HG02973 (cell line): ENCODE results near the gene ISYNA1.

Experiments used
- ATAC-seq: cut with Tn5 transposase; IDR thresholded peaks from one replicate; pipeline ENCODE4 v1.9.1; 2021; ENCODE audit warnings: moderate library complexity; ENCODE audit not compliant: unreplicated experiment

The ISYNA1 gene

GRCh38 chr19:18468517-18468916, 30.6 kb upstream of the ISYNA1 start:
- no peak for ATAC-seq

- no peak for ATAC-seq
These were observed 30.0 kb upstream of the ISYNA1 start for GRCh38 chr19:18467978-18468377.

- ATAC-seq: no peak
These were observed 28.4 kb upstream of the ISYNA1 start for GRCh38 chr19:18466354-18466753.

- ATAC-seq: no peak
These were observed 28.0 kb upstream of the ISYNA1 start for GRCh38 chr19:18465964-18466339.

- ATAC-seq: no peak
These were observed 27.5 kb upstream of the ISYNA1 start for GRCh38 chr19:18465214-18465963.

- ATAC-seq: no peak
These were observed 26.7 kb upstream of the ISYNA1 start for GRCh38 chr19:18464646-18465045.

- no peak for ATAC-seq
These were observed 23.5 kb upstream of the ISYNA1 start for GRCh38 chr19:18461471-18461870.

GRCh38 chr19:18460900-18461299, 23.0 kb upstream of the ISYNA1 start:
- no peak for ATAC-seq

GRCh38 chr19:18457483-18458331, 19.8 kb upstream of the ISYNA1 start:
- no peak for ATAC-seq

GRCh38 chr19:18456974-18457373, 19.0 kb upstream of the ISYNA1 start:
- ATAC-seq: no peak

- ATAC-seq: no peak
These were observed 18.3 kb upstream of the ISYNA1 start for GRCh38 chr19:18456279-18456678.

- ATAC-seq: no peak
These were observed 15.5 kb upstream of the ISYNA1 start for GRCh38 chr19:18453269-18454024.

GRCh38 chr19:18452386-18452785, 14.5 kb upstream of the ISYNA1 start:
- no peak for ATAC-seq

GRCh38 chr19:18450931-18451836, 13.3 kb upstream of the ISYNA1 start:
- ATAC-seq: no peak

GRCh38 chr19:18450021-18450930, 12.3 kb upstream of the ISYNA1 start:
- ATAC-seq: no peak

GRCh38 chr19:18449552-18449951, 11.6 kb upstream of the ISYNA1 start:
- no peak for ATAC-seq

GRCh38 chr19:18446811-18447359, 9.0 kb upstream of the ISYNA1 start:
- no peak for ATAC-seq

GRCh38 chr19:18446145-18446810, 8.3 kb upstream of the ISYNA1 start:
- ATAC-seq: no peak
